GM12878 (cell line): ENCODE results near the gene PHLDA3. TPM values are rescaled to one million over a fixed set of nuclear protein-coding genes. Genes with fewer than 3 reads are reported as not detected.

Experiments
- ATAC-seq: fragments of 200-7000 bp; cut with Tn5 transposase; 3 replicates; pipeline ENCODE4 v1.9.1; 2020; ENCODE audit warnings: mild to moderate bottlenecking, moderate library complexity
- BruUV-seq: library from RNA; stranded (reverse); fragments of 400-500 nt; replicated peaks from 2 replicates; lab custom pipeline; 2021; lab: Mats Ljungman, UMichigan
- CTCF ChIA-PET: fragments of 300-600 bp; sonication (Branson Sonifier 250); formaldehyde crosslinking; extraction: SDS; loops from one replicate; lab custom pipeline; 2021; ENCODE audit warnings: inconsistent platforms; lab: Yijun Ruan, JAX
- POLR2A ChIA-PET: fragments of 350-600 bp; formaldehyde crosslinking; extraction: SDS; loops from one replicate; lab custom pipeline; 2021; ENCODE audit warnings: inconsistent platforms; lab: Charles Lee
- RAD21 ChIA-PET: fragments of 300-600 bp; sonication (Branson Sonifier 250); formaldehyde crosslinking; loops from one replicate; lab custom pipeline; 2023; ENCODE audit warnings: antibody characterized with exemption; ENCODE audit not compliant: unreplicated experiment; lab: Charles Lee
- SMC1A ChIA-PET: fragments of 300-600 bp; sonication (Branson Sonifier 250); formaldehyde crosslinking; loops from one replicate; lab custom pipeline; 2023; ENCODE audit not compliant: unreplicated experiment, uncharacterized antibody; lab: Charles Lee
- DNase-seq: peaks from one replicate; pipeline ENCODE4 v3.0.0-alpha.2; 2011; ENCODE audit warnings: low read depth, low spot score
- FAIRE-seq: peaks from 3 replicates; lab custom pipeline; 2011; peaks lifted over from hg19 to GRCh38; lab: Jason Lieb, UNC
- H2AFZ ChIP-seq: 2 replicates; pipeline ENCODE4 v1.6.0; 2011; ENCODE audit warnings: low read depth, low read length, control low read depth; ENCODE audit not compliant: control insufficient read depth
- H3K27ac ChIP-seq: 2 replicates; pipeline ENCODE4 v1.5.1; 2011; ENCODE audit warnings: control low read depth; ENCODE audit not compliant: control insufficient read depth, insufficient read depth
- H3K27me3 ChIP-seq, 2 experiments: replicated peaks in 1 of 2; 2 replicates each; pipeline versions ENCODE4 v1.6.0 to v1.6.1; 2011; ENCODE audit warnings: low read length in 1 of 2; ENCODE audit not compliant: control insufficient read depth in 2 of 2, insufficient read depth in 2 of 2
- H3K36me3 ChIP-seq, 2 experiments: 2 replicates each; pipeline ENCODE4 v1.5.1; 2011; ENCODE audit warnings: low read length in 1 of 2; ENCODE audit not compliant: control insufficient read depth in 2 of 2, insufficient read depth in 2 of 2
- H3K4me1 ChIP-seq: 2 replicates; pipeline ENCODE4 v1.6.1; 2011; ENCODE audit warnings: mild to moderate bottlenecking, low read length, moderate library complexity, mixed read lengths; ENCODE audit not compliant: control insufficient read depth, insufficient read depth
- H3K4me2 ChIP-seq: 2 replicates; pipeline ENCODE4 v1.6.0; 2011; ENCODE audit warnings: control low read depth; ENCODE audit not compliant: control insufficient read depth, insufficient read depth
- H3K4me3 ChIP-seq: fragments of 200-600 bp; sonication (generic); 2 replicates; pipeline ENCODE4 v1.5.1; 2016
- H3K79me2 ChIP-seq: 2 replicates; pipeline ENCODE4 v1.6.0; 2011; ENCODE audit warnings: low read length; ENCODE audit not compliant: control insufficient read depth, insufficient read depth
- H3K9ac ChIP-seq: 2 replicates; pipeline ENCODE4 v1.8.0; 2011; ENCODE audit warnings: low read length, control low read depth, mixed read lengths; ENCODE audit not compliant: control insufficient read depth, insufficient read depth
- H3K9me3 ChIP-seq: replicated peaks from 3 replicates; pipeline ENCODE4 v1.5.1; 2011; ENCODE audit warnings: mild to moderate bottlenecking, low read length; ENCODE audit not compliant: control insufficient read depth, insufficient read depth
- H4K20me1 ChIP-seq: 2 replicates; pipeline ENCODE4 v1.6.0; 2011; ENCODE audit not compliant: control insufficient read depth, insufficient read depth
- ATF2 ChIP-seq: IDR thresholded peaks from 2 replicates; pipeline ENCODE4 v1.6.1; 2012; ENCODE audit warnings: low read length, inconsistent platforms
- CBX5 ChIP-seq: sonication (generic); IDR thresholded peaks from 2 replicates; pipeline ENCODE4 v1.6.1; 2016; ENCODE audit warnings: low read depth, moderate library complexity, mild to moderate bottlenecking, inconsistent platforms
- CHD2 ChIP-seq: IDR thresholded peaks from 2 replicates; pipeline ENCODE4 v1.6.1; 2011; ENCODE audit warnings: low read depth, low read length, improper control_type of control experiment, borderline replicate concordance
- EZH2 ChIP-seq: IDR thresholded peaks from 2 replicates; pipeline ENCODE4 v1.6.1; 2012; ENCODE audit warnings: low read depth, mild to moderate bottlenecking, control low read depth, inconsistent platforms, low read length, borderline replicate concordance; ENCODE audit not compliant: control insufficient read depth
- FOXK2 ChIP-seq: fragments of 450-650 bp; IDR thresholded peaks from 2 replicates; pipeline ENCODE4 v1.6.1; 2017; ENCODE audit warnings: mild to moderate bottlenecking, moderate library complexity
- WRNIP1 ChIP-seq: IDR thresholded peaks from 2 replicates; pipeline ENCODE4 v1.6.1; 2011; ENCODE audit warnings: low read depth, low read length, improper control_type of control experiment, borderline replicate concordance
- YY1 ChIP-seq: IDR thresholded peaks from 2 replicates; pipeline ENCODE4 v1.6.1; 2011; ENCODE audit warnings: low read depth, mild to moderate bottlenecking, low read length
- WGBS: methylation state at CpG from one replicate; pipeline ENCODE4 v1.1.6; 2016; ENCODE audit warnings: low lambda C conversion rate; ENCODE audit not compliant: insufficient replicate concordance, insufficient coverage; ENCODE audit errors: missing lambda C conversion rate; 5-methylcytosine and 5-hydroxymethylcytosine counted together
- in situ Hi-C: fragments of 300-500 bp; cut with MboI; formaldehyde crosslinking; loops from 9 replicates; pipeline ENCODE4 v1.14.3; 2018; ENCODE audit warnings: mixed read lengths
- intact Hi-C: fragments of 100-400 bp; cut with micrococcal nuclease; formaldehyde crosslinking; loops from one replicate; pipeline ENCODE4 v1.14.2; 2022; ENCODE audit not compliant: unreplicated experiment
- polyA plus RNA-seq, 11 experiments: library from polyadenylated mRNA; depleted of rRNA in 4 of 11; unstranded in 6 of 11; stranded (reverse) in 5 of 11; fragments of >200 nt; fragmentation: Nextera tagmentation in 4 of 11; fragmentation: Illumina TruSeq in 1 of 11; extraction: Ambion mirVana in 4 of 11; extraction: Trizol in 1 of 11; gene quantifications; 1 replicate in 1 of 11; 2 replicates in 10 of 11; pipeline versions ENCODE4 v1.2.1 to v1.2.3, GENCODE V29; 2011 to 2016; ENCODE audit warnings: inconsistent platforms in 2 of 11, missing spikeins in 2 of 11, low read depth in 1 of 11
- total RNA-seq, 4 experiments: library from RNA; depleted of rRNA in 3 of 4; stranded (reverse); fragments of >200 nt in 3 of 4; fragmentation: Illumina TruSeq in 1 of 4; extraction: Trizol in 1 of 4; gene quantifications; 2 replicates each; pipeline versions ENCODE4 v1.2.1 to v1.2.3, GENCODE V29; 2013 to 2021

The PHLDA3 gene
- total and polyA plus RNA-seq, 10 of the 15 experiments (the other 5 are each of a cell fraction or from before 2014, with no cell fraction given): 0.60 to 57.4 (median 21.8) TPM

GRCh38 chr1:201419746-201420607 lies 49.0 kb downstream of the PHLDA3 start (continued):
- TF ChIP-seq ATF2: no peak
- no peak for TF ChIP-seq EZH2
- no peak for TF ChIP-seq CHD2

- POLR2A ChIA-PET: interaction anchor here (0.9 kb wide), 1 partner anchor 12 kb away, joined by 3 read pairs; no protein-coding TSS in a partner anchor
- no peaks in the 10 kb centered on the region for H3K36me3 ChIP-seq
- ATAC-seq: no peak
- TF ChIP-seq YY1 (no peak), WRNIP1 (no peak), CBX5 (no peak), FOXK2 (no peak)
- CTCF ChIA-PET: interaction anchor here (1.3 to 5.0 kb wide), 6 partner anchors 8 to 93 kb away, joined by 4 to 25 read pairs (median 7); no protein-coding TSS in a partner anchor
- no peaks in the 10 kb centered on the region for H4K20me1 ChIP-seq
- in situ Hi-C loops (no loop called here), intact Hi-C loops (no loop called here)
- H2AFZ ChIP-seq: no peak overlapping the region
- H3K4me2 ChIP-seq: no peak overlapping the region
- no peaks in the 10 kb centered on the region for H3K9me3 ChIP-seq
- BruUV-seq: no TSS peak
- no peak overlapping the region for H3K4me3 ChIP-seq
- RAD21 ChIA-PET: interaction anchor here (1.1 to 3.0 kb wide), 4 partner anchors 10 to 69 kb away, joined by 3 to 17 read pairs (median 6); no protein-coding TSS in a partner anchor
- 7% methylated on average over 4 of the region's 4 CpGs for WGBS
- H3K27ac ChIP-seq: no peak overlapping the region
- FAIRE-seq: no peak
- no peaks in the 10 kb centered on the region; a peak in 2 of 4 replicates for H3K27me3 ChIP-seq
- peaks cover 8% of the 10 kb centered on the region for H3K4me1 ChIP-seq
- no peaks in the 10 kb centered on the region for H3K79me2 ChIP-seq
- SMC1A ChIA-PET: interaction anchor here (1.0 to 3.0 kb wide), 3 partner anchors 13 to 33 kb away, joined by 4 to 16 read pairs (median 7); no protein-coding TSS in a partner anchor
- DNase-seq: no peak
- no peak overlapping the region for H3K9ac ChIP-seq
These were observed 49.7 kb downstream of the PHLDA3 start for GRCh38 chr1:201419256-201419655.
